HG03097 (cell line): ENCODE measurements around the gene HEXD.

Experiments used
- ATAC-seq: cut with Tn5 transposase; IDR thresholded peaks from one replicate; pipeline ENCODE4 v1.9.1; 2021; ENCODE audit not compliant: unreplicated experiment, low FRiP score

The HEXD gene

DNA sequence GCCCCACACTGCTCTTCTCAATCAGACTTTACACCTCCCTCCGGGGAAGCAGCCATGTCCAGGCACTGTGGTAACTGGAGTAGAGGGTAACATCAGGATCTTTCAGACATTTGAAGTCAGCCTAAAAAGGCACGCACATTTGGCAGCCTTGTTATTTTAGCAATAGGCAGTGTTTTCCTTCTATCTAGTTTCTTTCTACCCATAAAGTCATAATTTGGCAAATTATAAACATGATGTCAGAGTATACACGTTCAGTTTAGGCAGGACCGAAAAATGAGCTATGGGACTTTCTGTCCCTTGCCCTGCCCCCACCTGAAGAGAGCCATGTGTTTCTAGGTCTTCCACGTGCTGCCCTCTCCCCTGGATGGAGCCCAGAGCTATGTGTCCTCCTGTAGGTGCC is 61.5 kb downstream of the HEXD start:
- ATAC-seq, result no peak

DNA sequence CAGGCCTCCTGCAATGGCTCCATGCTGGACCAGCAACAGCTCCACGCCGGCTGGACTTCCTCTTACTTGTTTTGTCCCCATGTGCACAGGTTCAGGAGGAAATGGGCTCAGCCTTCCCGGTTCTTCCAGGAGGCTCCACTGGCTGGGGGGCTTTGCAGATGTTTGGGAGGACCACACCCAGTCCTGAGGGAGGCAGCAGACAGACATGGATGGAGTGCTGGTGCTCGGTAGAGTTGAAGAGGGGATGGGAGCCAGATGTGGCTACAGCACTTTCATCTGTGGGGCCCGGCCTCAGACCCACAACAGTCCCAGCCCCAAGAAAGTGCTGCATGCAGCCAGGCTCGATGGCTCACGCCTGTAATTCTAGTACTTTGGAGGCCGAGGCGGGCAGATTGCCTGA is 62.2 kb downstream of the HEXD start:
- no peak for ATAC-seq

DNA sequence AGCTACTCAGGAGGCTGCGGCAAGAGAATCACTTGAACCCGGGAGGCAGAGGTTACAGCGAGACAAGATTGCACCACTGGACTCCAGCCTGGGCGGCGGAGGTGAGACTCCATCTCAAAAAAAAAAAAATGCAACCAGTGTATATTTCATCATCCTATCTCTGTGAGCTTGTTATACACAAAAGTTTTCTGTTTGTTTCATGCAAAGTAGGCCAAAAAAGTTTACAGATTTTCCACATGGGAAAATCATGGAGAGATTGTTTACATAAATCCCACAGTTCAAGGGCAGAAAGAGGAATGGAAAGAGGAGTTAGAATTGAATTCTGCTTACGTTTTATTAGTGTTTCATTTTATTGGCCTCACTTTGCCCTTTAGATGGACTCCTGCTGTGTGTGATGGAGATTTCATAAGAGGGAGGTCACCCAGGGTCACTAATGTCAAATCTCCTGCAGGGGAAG is 65.1 kb downstream of the HEXD start:
- no peak for ATAC-seq

DNA sequence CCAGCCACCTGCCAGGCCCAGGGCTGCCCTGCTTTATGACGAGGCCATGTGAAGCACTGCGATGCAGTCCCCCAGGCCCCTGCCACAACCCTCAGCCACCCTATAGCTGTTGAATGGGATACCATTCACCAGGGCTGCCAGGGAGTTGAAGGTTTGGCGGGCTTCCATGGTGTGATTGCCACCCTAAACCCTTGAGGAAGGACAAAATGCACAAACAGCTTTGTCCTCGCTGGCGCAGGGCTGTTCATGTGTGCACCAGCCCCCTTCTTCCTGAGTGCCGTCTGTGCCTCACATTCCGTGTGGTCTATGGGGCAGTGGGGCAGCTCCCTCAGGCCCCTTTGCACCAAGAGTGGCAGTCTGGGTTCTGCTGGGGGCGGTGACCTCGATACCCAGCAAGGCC is 65.7 kb downstream of the HEXD start:
- no peak for ATAC-seq

DNA sequence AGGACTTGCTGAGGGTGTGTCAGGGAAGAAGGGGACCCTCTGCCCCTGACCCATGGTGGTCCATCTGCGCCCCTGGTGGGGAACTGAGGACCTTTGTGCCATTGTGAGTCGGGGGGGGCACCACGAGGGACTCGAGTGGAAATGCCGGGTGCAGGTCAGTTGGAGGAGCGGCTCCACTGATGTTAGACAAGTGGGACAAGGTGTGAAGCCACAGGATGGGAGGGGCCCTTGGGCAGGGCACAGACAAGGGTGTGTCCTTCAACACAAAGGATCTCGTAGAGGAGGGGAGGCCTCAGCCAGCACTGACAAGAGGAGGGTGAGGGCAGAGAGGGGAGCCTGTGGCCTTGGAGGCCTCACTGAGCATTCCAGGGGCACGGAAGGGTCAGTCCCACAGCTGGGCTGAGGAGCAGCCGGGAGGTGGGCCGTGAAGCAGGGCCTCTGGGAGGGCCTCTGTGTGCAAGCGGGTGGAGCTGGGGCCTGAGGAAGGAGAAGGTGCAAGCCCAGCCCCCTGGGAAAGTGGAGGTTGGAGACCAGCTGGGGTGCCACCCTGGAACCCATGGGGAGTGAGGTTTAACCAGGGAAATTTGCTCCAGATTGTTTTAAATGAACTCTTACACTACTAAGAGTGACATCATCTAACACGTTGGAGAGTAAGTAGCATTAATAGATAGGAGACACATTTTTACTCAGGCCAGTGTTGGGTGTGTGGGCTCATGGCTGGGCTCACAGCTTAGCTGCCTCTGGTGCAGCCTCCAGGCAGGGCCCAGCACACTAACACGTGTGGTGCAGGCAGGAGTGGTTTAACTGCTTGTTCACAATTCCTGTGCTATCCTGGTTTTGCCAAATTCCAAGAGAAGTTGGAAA is 68.3 kb downstream of the HEXD start:
- ATAC-seq, result no peak

DNA sequence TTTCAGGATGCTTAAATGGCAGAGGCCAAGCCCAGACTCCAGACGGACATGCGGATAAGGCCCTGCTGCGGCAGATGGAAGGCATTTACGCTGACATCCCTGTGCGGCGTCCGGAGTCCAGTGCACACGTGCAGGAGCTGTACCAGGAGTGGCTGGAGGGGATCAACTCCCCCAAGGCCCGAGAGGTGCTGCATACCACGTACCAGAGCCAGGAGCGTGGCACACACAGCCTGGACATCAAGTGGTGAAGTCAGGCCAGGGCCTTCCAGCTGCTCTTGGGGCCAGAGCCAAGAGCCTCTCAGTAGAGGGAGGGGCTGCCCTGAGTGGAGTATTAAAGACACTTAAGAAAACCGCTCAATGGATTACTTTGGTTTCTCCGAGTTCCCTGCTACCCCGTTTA is 69.8 kb downstream of the HEXD start:
- ATAC-seq, result no peak

DNA sequence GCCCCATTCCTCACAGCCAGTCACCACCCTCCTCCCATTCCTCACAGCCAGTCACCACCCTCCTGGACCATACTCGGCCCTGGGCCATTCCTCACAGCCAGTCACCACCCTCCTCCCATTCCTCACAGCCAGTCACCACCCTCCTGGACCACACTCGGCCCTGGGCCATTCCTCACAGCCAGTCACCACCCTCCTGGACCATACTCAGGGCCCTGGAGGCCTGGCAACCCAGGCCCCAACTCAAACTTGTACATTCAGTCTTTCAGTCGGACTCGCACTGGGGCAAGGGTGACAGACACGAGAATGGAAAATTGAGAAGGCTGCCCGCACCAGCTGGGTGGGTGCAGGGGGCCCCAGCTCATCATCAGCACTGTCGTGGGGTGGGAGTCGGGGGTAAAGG is 71.0 kb downstream of the HEXD start:
- ATAC-seq, result no peak

DNA sequence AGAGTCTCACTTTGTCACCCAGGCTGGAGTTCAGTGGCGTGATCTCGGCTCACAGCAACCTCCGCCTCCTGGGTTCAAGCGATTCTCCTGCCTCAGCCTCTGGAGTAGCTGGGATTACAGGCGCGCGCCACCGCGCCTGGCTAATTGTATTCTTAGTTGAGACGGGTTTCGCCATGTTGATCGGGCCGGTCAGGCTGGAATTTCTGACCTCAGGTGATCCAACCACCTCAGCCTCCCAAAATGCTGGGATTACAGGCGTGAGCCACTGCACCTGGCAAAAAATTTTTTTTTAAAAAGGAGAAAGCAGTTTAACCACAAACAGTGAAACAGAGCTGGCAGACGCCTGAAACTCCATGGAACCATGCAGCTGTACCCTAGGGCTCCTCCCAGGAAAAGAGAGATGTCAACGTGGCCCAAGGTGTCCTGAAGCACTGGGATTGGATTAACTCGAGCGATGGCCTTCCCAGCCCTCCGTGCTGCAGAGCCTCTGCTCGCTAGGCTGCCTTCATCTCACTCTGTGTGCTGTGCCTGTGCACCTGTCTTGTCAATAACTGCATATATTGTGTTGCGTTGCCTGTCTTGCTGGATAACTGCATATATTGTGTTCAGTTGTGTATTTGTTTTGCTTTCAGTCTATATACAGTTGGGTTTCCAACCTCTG is 71.8 kb downstream of the HEXD start:
- no peak for ATAC-seq

DNA sequence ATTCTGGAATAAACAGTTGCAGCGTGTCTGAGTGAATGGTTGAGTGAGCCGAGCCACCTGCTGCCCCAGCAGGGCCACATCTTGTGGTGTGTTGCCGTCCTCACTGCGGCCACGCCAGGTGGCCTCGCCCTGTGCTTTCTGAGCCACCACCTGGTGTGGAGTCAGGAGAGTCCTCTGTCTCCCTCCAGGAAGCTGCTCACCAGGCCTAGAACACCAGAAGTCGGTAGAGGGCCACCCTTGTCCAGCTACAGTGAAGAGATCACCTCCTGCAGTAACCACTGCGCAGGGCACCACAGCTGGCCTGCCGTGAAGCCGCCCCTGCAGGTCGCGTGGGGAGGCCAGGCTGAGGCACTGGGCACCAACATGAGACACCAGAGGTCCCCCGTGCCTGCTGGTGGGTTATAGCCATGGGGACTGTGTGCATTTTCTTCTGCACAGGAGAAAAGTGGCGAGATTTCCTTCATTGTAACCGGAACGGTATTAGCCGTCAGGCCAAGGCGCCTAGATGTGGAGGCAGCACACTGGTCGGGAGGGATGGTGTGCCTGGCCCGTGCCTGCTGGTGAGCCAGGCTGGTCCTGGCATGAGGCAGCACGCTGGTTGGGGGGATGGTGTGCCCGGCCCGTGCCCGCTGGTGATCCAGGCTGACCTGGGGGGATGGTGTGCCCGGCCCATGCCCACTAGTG is 72.5 kb downstream of the HEXD start:
- no peak for ATAC-seq

DNA sequence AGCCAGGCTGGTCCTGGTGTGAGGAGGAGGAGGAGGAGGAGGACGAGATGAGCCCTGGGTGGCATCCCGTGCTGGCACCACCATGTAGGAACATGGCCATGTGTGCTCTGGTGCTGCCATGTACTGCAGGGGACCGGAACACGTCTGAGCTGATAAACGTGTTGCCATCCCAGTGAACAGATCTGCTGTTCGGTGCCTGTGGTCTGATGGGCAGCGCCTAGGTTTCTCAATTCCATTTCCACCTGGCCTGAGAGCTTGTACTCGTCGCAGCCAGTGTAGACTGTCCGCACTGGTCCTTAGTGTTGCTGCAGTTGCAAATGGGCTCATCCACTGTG is 73.0 kb downstream of the HEXD start:
- no peak for ATAC-seq

DNA sequence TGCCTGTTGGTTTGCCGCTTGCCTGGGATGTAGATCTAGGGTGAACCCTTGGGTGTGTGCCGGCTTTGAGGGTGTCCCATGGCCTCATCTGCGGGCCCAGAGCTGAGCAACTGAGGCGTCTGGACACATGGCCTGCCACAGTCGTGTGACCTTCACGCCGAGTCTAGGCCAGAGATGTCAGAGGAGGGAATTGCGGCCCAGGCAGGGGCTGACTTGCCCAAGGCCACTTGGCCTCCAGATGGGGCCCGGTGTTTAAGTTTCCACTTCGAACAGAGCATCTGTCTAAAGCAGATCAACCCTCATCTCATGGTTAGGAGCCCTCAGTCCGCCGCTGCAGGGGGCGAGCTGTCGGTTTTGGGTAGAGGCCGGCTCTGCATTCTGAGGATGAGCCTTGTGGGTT is 73.4 kb downstream of the HEXD start:
- no peak for ATAC-seq
